ENCODE measurements around the gene HOXA5. TPM values are rescaled to one million over a fixed set of nuclear protein-coding genes. Genes with fewer than 3 reads are reported as not detected.

Gene HOXA5
- total RNA-seq, 5 donors from 2014 or later (not counting 1 experiment from before 2014, with no cell fraction given): 0.18 to 0.32 TPM; not detected in 3

- WGBS (ENCODE audit: insufficient coverage): 27% methylated on average over 34 of the region's 39 CpGs
- no peak for ATAC-seq (replicated peaks in 1 of 4)
- no peaks in the 10 kb centered on the region for H3K9me3 Mint-ChIP-seq
- ChIA-PET POLR2A (interaction anchor here in 1 of 2 donors (0.6 kb wide), 1 partner anchor 13 kb away, joined by 3 read pairs; no protein-coding TSS in a partner anchor), CTCF (interaction anchor here in 1 of 2 donors (0.6 kb wide), 1 partner anchor 886 kb away, joined by 6 read pairs; no protein-coding TSS in a partner anchor)
- Histone ChIP-seq H3K36me3 (ENCODE audit: control insufficient read depth in 2 of 2, extremely low read depth in 1 of 2, insufficient read depth in 1 of 2, low read length in 1 of 2) (no peaks in the 10 kb centered on the region), H3K4me1 (ENCODE audit: control insufficient read depth in 1 of 2, extremely low read depth in 1 of 2, insufficient read depth in 2 of 2, low read length in 2 of 2) (peaks cover 22 to 58% of the 10 kb centered on the region in 2 experiments), H3K4me3 (ENCODE audit: control insufficient read depth in 1 of 2, extremely low read depth in 1 of 2, low read length in 1 of 2) (no peak overlapping the region), H3K9me3 (no peaks in the 10 kb centered on the region), H3K27ac (ENCODE audit: low read length) (no peak overlapping the region), H3K27me3 (replicated peaks in 1 of 2; ENCODE audit: control insufficient read depth in 2 of 2, extremely low read depth in 1 of 2, insufficient read depth in 2 of 2, low read length in 1 of 2) (peaks cover 31 to 90% of the 10 kb centered on the region in 2 experiments)
- peak overlapping the region in 1 of 3 donors; percentile 71 for H3K4me3 Mint-ChIP-seq
- DNase-seq: peak in 4 of 35 experiments; percentile 7 to 22 (median 14)
- H3K27me3 Mint-ChIP-seq: peaks cover 55 to 87% of the 10 kb centered on the region in 2 donors
- peak overlapping the region in 1 of 2 donors; percentile 2 for H3K27ac Mint-ChIP-seq
- no peaks in the 10 kb centered on the region for H3K36me3 Mint-ChIP-seq
- peaks cover 36 to 51% (median 43%) of the 10 kb centered on the region in 3 donors for H3K4me1 Mint-ChIP-seq
These were observed 39.6 kb upstream of the HOXA5 start for GRCh38 chr7:27182861-27183681.

GRCh38 chr7:27182285-27182841 is 38.9 kb upstream of the HOXA5 start:
- DNase-seq (peak in 1 of 35 experiments; percentile 2), ATAC-seq (replicated peaks in 1 of 4) (no peak)
- peaks cover 19 to 51% of the 10 kb centered on the region in 2 experiments for H3K4me1 ChIP-seq (ENCODE audit: control insufficient read depth in 1 of 2, extremely low read depth in 1 of 2, insufficient read depth in 2 of 2, low read length in 2 of 2)
- peaks cover 30 to 88% of the 10 kb centered on the region in 2 experiments for H3K27me3 ChIP-seq (replicated peaks in 1 of 2; ENCODE audit: control insufficient read depth in 2 of 2, extremely low read depth in 1 of 2, insufficient read depth in 2 of 2, low read length in 1 of 2)
- Mint-ChIP-seq H3K4me3 (peak overlapping the region in 1 of 3 donors; percentile 5), H3K27ac (peak overlapping the region in 1 of 2 donors; percentile 2), H3K27me3 (peaks cover 55 to 87% of the 10 kb centered on the region in 2 donors), H3K4me1 (peaks cover 28 to 45% (median 37%) of the 10 kb centered on the region in 3 donors), H3K9me3 (no peaks in the 10 kb centered on the region), H3K36me3 (no peaks in the 10 kb centered on the region)
- H3K9me3 ChIP-seq: no peaks in the 10 kb centered on the region
- H3K27ac ChIP-seq (ENCODE audit: low read length): no peak overlapping the region
- CTCF ChIA-PET: interaction anchor here in 1 of 2 donors (0.6 kb wide), 2 partner anchors 19 to 477 kb away, joined by 7 to 9 read pairs; no protein-coding TSS in a partner anchor
- H3K4me3 ChIP-seq (ENCODE audit: control insufficient read depth in 1 of 2, extremely low read depth in 1 of 2, low read length in 1 of 2): no peak overlapping the region
- WGBS (ENCODE audit: insufficient coverage): no CpG with 5 or more reads among the region's 4 CpGs
- POLR2A ChIA-PET: no interaction called here
- no peaks in the 10 kb centered on the region for H3K36me3 ChIP-seq (ENCODE audit: control insufficient read depth in 2 of 2, extremely low read depth in 1 of 2, insufficient read depth in 1 of 2, low read length in 1 of 2)

DNA sequence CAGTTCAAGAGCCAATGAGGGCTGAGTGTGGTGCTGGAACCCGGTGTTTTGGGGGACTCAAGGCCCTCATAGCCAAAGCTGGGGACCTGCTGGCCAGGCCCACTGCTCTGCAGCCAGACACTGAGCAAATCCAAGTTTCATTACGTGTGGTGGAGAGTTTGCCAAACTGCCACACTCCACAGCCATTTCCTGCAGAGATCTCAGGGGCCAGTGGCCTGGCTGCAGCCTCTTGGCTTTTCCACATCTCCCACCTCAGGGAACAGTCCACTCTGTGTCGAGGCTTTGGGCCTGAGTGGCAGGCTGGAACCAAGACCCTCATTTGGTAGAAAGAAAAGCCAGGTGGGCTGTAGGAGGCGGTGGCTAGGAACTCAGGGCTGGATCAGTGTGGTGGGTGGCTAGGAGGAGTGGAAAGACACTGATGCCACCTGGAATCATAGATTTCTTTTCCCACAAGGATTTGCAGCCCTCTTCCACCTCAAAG is 38.4 kb upstream of the HOXA5 start:
- Mint-ChIP-seq H3K4me3 (no peak overlapping the region), H3K27me3 (peaks cover 52 to 87% of the 10 kb centered on the region in 2 donors), H3K9me3 (no peaks in the 10 kb centered on the region), H3K27ac (no peak overlapping the region), H3K36me3 (no peaks in the 10 kb centered on the region), H3K4me1 (peaks cover 26 to 41% (median 33%) of the 10 kb centered on the region in 3 donors)
- no peak overlapping the region for H3K27ac ChIP-seq (ENCODE audit: low read length)
- H3K27me3 ChIP-seq (replicated peaks in 1 of 2; ENCODE audit: control insufficient read depth in 2 of 2, extremely low read depth in 1 of 2, insufficient read depth in 2 of 2, low read length in 1 of 2): peaks cover 25 to 89% of the 10 kb centered on the region in 2 experiments
- H3K4me1 ChIP-seq (ENCODE audit: control insufficient read depth in 1 of 2, extremely low read depth in 1 of 2, insufficient read depth in 2 of 2, low read length in 2 of 2): peaks cover 19 to 48% of the 10 kb centered on the region in 2 experiments
- 100% methylated on average over 2 of the region's 4 CpGs for WGBS (ENCODE audit: insufficient coverage)
- CTCF ChIA-PET: interaction anchor here in 1 of 2 donors (0.6 kb wide), 2 partner anchors 19 to 476 kb away, joined by 7 to 9 read pairs; no protein-coding TSS in a partner anchor
- ATAC-seq (replicated peaks in 1 of 4): no peak
- no peaks in the 10 kb centered on the region for H3K9me3 ChIP-seq
- no peak overlapping the region for H3K4me3 ChIP-seq (ENCODE audit: control insufficient read depth in 1 of 2, extremely low read depth in 1 of 2, low read length in 1 of 2)
- DNase-seq: peak in 3 of 35 experiments; percentile 5 to 10 (median 8)
- POLR2A ChIA-PET: no interaction called here
- H3K36me3 ChIP-seq (ENCODE audit: control insufficient read depth in 2 of 2, extremely low read depth in 1 of 2, insufficient read depth in 1 of 2, low read length in 1 of 2): no peaks in the 10 kb centered on the region

DNA sequence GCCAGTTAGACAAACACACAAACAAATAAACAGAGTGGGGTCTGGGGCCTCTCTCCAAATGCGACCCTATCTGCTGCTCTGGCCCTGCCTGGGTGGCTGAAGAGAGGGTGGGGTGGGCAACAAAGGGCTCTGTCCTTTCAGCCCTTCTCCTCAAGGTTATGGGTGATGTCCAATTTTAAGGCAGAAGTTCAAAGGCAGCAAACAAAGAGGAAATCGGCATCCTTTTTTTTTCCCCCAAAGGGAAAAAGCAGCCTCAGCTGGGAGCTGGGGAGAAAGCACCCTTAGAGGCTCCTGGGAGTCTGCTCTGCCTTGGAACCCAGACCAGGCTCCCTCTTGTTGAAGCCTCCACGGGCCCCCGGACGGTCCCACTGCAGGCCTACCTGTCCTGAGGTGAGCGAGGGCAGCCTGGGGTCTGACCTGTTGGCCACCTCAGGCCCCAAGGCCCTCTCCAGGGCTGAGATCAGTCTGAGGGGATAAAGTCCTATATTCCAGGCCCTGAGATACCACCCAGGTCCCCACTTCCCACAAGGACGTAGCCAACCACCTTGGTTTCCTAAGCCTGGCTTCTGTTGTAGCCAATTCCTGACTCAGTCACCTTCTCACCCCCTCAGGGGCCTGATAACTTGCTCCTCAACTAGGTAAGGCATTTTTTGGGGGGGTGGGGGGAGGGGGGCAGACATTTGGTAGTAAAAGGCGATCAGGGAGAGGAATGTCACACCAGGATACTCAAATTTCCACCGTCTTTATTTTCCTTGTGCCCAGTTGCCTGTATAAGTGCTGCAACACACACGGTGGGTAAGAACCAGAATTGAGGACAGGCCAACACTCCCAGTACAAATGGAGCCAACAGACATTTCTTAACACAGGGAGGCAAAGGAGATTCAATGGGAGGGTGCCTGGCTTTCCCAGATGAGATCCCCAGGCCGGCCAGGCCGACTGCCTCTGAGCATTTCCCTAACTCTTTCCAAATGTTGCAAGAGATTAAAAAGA is 37.2 kb upstream of the HOXA5 start:
- Mint-ChIP-seq H3K36me3 (no peaks in the 10 kb centered on the region), H3K27ac (no peak overlapping the region), H3K4me1 (peaks cover 18 to 32% (median 25%) of the 10 kb centered on the region in 3 donors), H3K9me3 (no peaks in the 10 kb centered on the region), H3K4me3 (no peak overlapping the region), H3K27me3 (peaks cover 42 to 87% of the 10 kb centered on the region in 2 donors)
- Histone ChIP-seq H3K4me3 (ENCODE audit: control insufficient read depth in 1 of 2, extremely low read depth in 1 of 2, low read length in 1 of 2) (no peak overlapping the region), H3K36me3 (ENCODE audit: control insufficient read depth in 2 of 2, extremely low read depth in 1 of 2, insufficient read depth in 1 of 2, low read length in 1 of 2) (no peaks in the 10 kb centered on the region), H3K4me1 (ENCODE audit: control insufficient read depth in 1 of 2, extremely low read depth in 1 of 2, insufficient read depth in 2 of 2, low read length in 2 of 2) (peaks cover 13 to 40% of the 10 kb centered on the region in 2 experiments), H3K27me3 (replicated peaks in 1 of 2; ENCODE audit: control insufficient read depth in 2 of 2, extremely low read depth in 1 of 2, insufficient read depth in 2 of 2, low read length in 1 of 2) (peaks cover 16 to 90% of the 10 kb centered on the region in 2 experiments), H3K27ac (ENCODE audit: low read length) (no peak overlapping the region), H3K9me3 (no peaks in the 10 kb centered on the region)
- ATAC-seq (replicated peaks in 1 of 4) (no peak), DNase-seq (peak in 1 of 35 experiments; percentile 10)
- CTCF ChIA-PET: interaction anchor here (0.5 to 2.2 kb wide), 11 partner anchors 10 to 1334 kb away, joined by 3 to 26 read pairs (median 3); no protein-coding TSS in a partner anchor
- WGBS (ENCODE audit: insufficient coverage): 97% methylated on average over 5 of the region's 12 CpGs
- POLR2A ChIA-PET: interaction anchor here in 1 of 2 donors (0.6 kb wide), 1 partner anchor 329 kb away, joined by 8 read pairs; no protein-coding TSS in a partner anchor

- POLR2A ChIA-PET: interaction anchor here in 1 of 2 donors (0.6 kb wide), 1 partner anchor 330 kb away, joined by 8 read pairs; no protein-coding TSS in a partner anchor
- no peaks in the 10 kb centered on the region for H3K9me3 ChIP-seq
- peaks cover 11 to 90% of the 10 kb centered on the region in 2 experiments for H3K27me3 ChIP-seq (replicated peaks in 1 of 2; ENCODE audit: control insufficient read depth in 2 of 2, extremely low read depth in 1 of 2, insufficient read depth in 2 of 2, low read length in 1 of 2)
These were observed 36.3 kb upstream of the HOXA5 start for GRCh38 chr7:27179503-27180430.

More at GRCh38 chr7:27179503-27180430, 36.3 kb upstream of the HOXA5 start:
- CTCF ChIA-PET: interaction anchor here (0.5 to 2.2 kb wide), 17 partner anchors 11 to 1334 kb away, joined by 3 to 26 read pairs (median 3); no protein-coding TSS in a partner anchor
- peak overlapping the region in 1 of 2 donors; percentile 65 for H3K27ac Mint-ChIP-seq
- H3K4me1 ChIP-seq (ENCODE audit: control insufficient read depth in 1 of 2, extremely low read depth in 1 of 2, insufficient read depth in 2 of 2, low read length in 2 of 2): peaks cover 7 to 30% of the 10 kb centered on the region in 2 experiments
- H3K27ac ChIP-seq (ENCODE audit: low read length): no peak overlapping the region
- ATAC-seq (replicated peaks in 1 of 4) (peak; percentile 64 to 81 (median 70)), DNase-seq (peak in 30 of 35 experiments; percentile 31 to 83 (median 52))
- H3K36me3 Mint-ChIP-seq: no peaks in the 10 kb centered on the region
- no peaks in the 10 kb centered on the region for H3K9me3 Mint-ChIP-seq
- H3K27me3 Mint-ChIP-seq: peaks cover 42 to 87% of the 10 kb centered on the region in 2 donors
- peak overlapping the region in 2 of 3 donors; percentile 4 to 10 for H3K4me3 Mint-ChIP-seq
- peak overlapping the region in 1 of 2 donors; percentile 29 for H3K4me3 ChIP-seq (ENCODE audit: control insufficient read depth in 1 of 2, extremely low read depth in 1 of 2, low read length in 1 of 2)
- H3K4me1 Mint-ChIP-seq: peaks cover 13 to 26% (median 17%) of the 10 kb centered on the region in 3 donors
- no peaks in the 10 kb centered on the region for H3K36me3 ChIP-seq (ENCODE audit: control insufficient read depth in 2 of 2, extremely low read depth in 1 of 2, insufficient read depth in 1 of 2, low read length in 1 of 2)
- WGBS (ENCODE audit: insufficient coverage): 19% methylated on average over 42 of the region's 56 CpGs
